ENCODE results near the gene MKRN3. TPM values are rescaled to one million over a fixed set of nuclear protein-coding genes. Genes with fewer than 3 reads are reported as not detected.
"Not testable (repeated sequence)": the region's sequence is repeated elsewhere in the genome, so short reads cannot be mapped to it uniquely, and the experiment has no call there.

The MKRN3 gene
- total and polyA plus RNA-seq, 9 donors, result 0.38 to 2.2 (median 0.61) TPM; not detected in 3

GRCh38 chr15:23595368-23595767 lies 29.9 kb downstream of the MKRN3 start:
- TF ChIP-seq CTCF (IDR thresholded peaks at IDR 0.05), result no peak
- no peak for TF ChIP-seq POLR2A (IDR thresholded peaks at IDR 0.05)
- TF ChIP-seq EP300 (IDR thresholded peaks at IDR 0.05), result no peak
- H3K9me3 ChIP-seq, result no peaks in the 10 kb centered on the region
- WGBS, 3 donors, result 33 to 43% (median 39%) methylated on average over 2 of the region's 2 CpGs
- H3K27ac ChIP-seq, result no peak overlapping the region
- H3K4me3 ChIP-seq, result no peak overlapping the region
- H3K4me1 ChIP-seq (ENCODE audit: insufficient read depth), result no peaks in the 10 kb centered on the region
- no peaks in the 10 kb centered on the region for H3K36me3 ChIP-seq
- H3K27me3 ChIP-seq, result no peaks in the 10 kb centered on the region
- intact Hi-C loops (cut with DNase I), result no loop called here
- no peak for DNase-seq

GRCh38 chr15:23596736-23597135 lies 31.3 kb downstream of the MKRN3 start:
- Histone ChIP-seq H3K4me3 (no peak overlapping the region), H3K36me3 (no peaks in the 10 kb centered on the region), H3K4me1 (ENCODE audit: insufficient read depth) (no peaks in the 10 kb centered on the region), H3K9me3 (no peaks in the 10 kb centered on the region), H3K27ac (no peak overlapping the region), H3K27me3 (no peaks in the 10 kb centered on the region)
- 64 to 76% (median 72%) methylated on average over 5 of the region's 5 CpGs for WGBS, 3 donors
- intact Hi-C loops (cut with DNase I), result no loop called here
- no peak for DNase-seq
- TF ChIP-seq EP300 (IDR thresholded peaks at IDR 0.05) (no peak), CTCF (IDR thresholded peaks at IDR 0.05) (no peak), POLR2A (IDR thresholded peaks at IDR 0.05) (no peak)

- intact Hi-C loops (cut with DNase I); H3K27ac ChIP-seq; H3K27me3 ChIP-seq; H3K36me3 ChIP-seq; DNase-seq; H3K9me3 ChIP-seq; H3K4me1 ChIP-seq (ENCODE audit: insufficient read depth); H3K4me3 ChIP-seq: not testable (repeated sequence)
- 84 to 88% (median 85%) methylated on average over 14 of the region's 14 CpGs for WGBS, 3 donors
Observed at GRCh38 chr15:23597278-23597677, 31.8 kb downstream of the MKRN3 start.

- Histone ChIP-seq H3K27ac (no peak overlapping the region), H3K27me3 (no peaks in the 10 kb centered on the region), H3K4me1 (ENCODE audit: insufficient read depth) (no peaks in the 10 kb centered on the region), H3K36me3 (no peaks in the 10 kb centered on the region), H3K4me3 (no peak overlapping the region), H3K9me3 (no peaks in the 10 kb centered on the region)
- intact Hi-C loops (cut with DNase I), result no loop called here
- WGBS, 3 donors, result 63 to 73% (median 66%) methylated on average over 1 of the region's 1 CpG
- DNase-seq, result no peak
- TF ChIP-seq POLR2A (IDR thresholded peaks at IDR 0.05), result no peak
- no peak for TF ChIP-seq EP300 (IDR thresholded peaks at IDR 0.05)
- no peak for TF ChIP-seq CTCF (IDR thresholded peaks at IDR 0.05)
Observed at GRCh38 chr15:23599053-23599452, 33.6 kb downstream of the MKRN3 start.

- no peaks in the 10 kb centered on the region for H3K27me3 ChIP-seq
- no peak overlapping the region for H3K27ac ChIP-seq
- WGBS, 3 donors, result 86 to 93% (median 87%) methylated on average over 6 of the region's 6 CpGs
- TF ChIP-seq POLR2A (IDR thresholded peaks at IDR 0.05) (no peak), CTCF (IDR thresholded peaks at IDR 0.05) (no peak)
- no peaks in the 10 kb centered on the region for H3K4me1 ChIP-seq (ENCODE audit: insufficient read depth)
- no peak for DNase-seq
- H3K4me3 ChIP-seq, result no peak overlapping the region
- no peaks in the 10 kb centered on the region for H3K36me3 ChIP-seq
- intact Hi-C loops (cut with DNase I), result no loop called here
- H3K9me3 ChIP-seq, result no peaks in the 10 kb centered on the region
Observed at GRCh38 chr15:23602124-23602523, 36.6 kb downstream of the MKRN3 start.

All from ovary (tissue), 9 donors.